ENCODE measurements around the gene CCDC71L.

DNA sequence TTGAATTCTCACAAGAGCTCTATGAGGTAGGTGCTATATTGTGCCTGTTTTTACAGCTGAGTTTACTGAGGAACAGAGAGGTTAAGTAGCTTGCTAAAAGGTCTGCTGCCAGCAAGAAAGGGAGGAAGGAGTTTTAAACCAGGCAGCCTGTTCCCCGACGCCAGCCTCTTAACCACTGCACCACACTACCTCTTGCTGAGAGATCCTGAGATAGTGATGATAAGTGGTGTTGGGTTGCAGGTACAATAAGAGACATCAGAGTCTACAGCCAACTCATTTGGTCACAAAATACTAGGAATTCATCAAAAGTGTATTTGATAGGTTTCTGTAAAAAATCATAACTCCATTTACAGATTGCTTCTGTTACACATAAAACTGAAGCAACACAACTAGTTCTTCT lies 8.0 kb downstream of the CCDC71L start:
- TF ChIP-seq, protein P1, sequence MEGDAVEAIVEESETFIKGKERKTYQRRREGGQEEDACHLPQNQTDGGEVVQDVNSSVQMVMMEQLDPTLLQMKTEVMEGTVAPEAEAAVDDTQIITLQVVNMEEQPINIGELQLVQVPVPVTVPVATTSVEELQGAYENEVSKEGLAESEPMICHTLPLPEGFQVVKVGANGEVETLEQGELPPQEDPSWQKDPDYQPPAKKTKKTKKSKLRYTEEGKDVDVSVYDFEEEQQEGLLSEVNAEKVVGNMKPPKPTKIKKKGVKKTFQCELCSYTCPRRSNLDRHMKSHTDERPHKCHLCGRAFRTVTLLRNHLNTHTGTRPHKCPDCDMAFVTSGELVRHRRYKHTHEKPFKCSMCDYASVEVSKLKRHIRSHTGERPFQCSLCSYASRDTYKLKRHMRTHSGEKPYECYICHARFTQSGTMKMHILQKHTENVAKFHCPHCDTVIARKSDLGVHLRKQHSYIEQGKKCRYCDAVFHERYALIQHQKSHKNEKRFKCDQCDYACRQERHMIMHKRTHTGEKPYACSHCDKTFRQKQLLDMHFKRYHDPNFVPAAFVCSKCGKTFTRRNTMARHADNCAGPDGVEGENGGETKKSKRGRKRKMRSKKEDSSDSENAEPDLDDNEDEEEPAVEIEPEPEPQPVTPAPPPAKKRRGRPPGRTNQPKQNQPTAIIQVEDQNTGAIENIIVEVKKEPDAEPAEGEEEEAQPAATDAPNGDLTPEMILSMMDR (conservative IDR thresholded peaks at IDR 0.05): no peak
- no peak for TF ChIP-seq ZFX (IDR thresholded peaks at IDR 0.05)
